ENCODE data around the gene KANSL3.
"Not testable (repeated sequence)": the region's sequence is repeated elsewhere in the genome, so short reads cannot be mapped to it uniquely, and the experiment has no call there.

KANSL3 gene

GRCh38 chr2:96578731-96579130, 59.4 kb downstream of the KANSL3 start:
- no peak for DNase-seq
- in situ Hi-C loops (cut with HindIII; ENCODE audit: low pct_ligation_motif_present, low pct_unique_long_range_greater_than_20kb, low sequenced_read_pairs): no loop called here

DNA sequence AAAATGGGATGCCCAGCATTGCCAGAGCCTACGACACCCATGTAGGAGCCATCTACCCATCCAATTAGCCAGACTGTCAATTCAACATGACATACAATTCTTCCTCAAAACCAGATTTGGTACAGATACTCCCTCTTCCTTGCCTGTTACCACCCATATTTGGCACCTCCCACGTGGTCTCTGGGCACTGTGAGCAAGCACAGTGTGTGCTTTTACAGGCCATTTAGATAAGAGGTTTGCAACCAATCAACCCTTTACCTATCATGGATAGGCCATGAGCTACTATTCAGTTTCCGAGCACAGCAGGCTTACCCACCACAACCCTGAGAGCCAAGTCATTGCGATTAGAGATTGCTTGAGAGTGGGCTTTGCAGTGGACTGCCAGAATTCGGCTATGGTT, 60.6 kb downstream of the KANSL3 start:
- DNase-seq: no peak
- in situ Hi-C loops (cut with HindIII; ENCODE audit: low pct_ligation_motif_present, low pct_unique_long_range_greater_than_20kb, low sequenced_read_pairs): no loop called here

DNA sequence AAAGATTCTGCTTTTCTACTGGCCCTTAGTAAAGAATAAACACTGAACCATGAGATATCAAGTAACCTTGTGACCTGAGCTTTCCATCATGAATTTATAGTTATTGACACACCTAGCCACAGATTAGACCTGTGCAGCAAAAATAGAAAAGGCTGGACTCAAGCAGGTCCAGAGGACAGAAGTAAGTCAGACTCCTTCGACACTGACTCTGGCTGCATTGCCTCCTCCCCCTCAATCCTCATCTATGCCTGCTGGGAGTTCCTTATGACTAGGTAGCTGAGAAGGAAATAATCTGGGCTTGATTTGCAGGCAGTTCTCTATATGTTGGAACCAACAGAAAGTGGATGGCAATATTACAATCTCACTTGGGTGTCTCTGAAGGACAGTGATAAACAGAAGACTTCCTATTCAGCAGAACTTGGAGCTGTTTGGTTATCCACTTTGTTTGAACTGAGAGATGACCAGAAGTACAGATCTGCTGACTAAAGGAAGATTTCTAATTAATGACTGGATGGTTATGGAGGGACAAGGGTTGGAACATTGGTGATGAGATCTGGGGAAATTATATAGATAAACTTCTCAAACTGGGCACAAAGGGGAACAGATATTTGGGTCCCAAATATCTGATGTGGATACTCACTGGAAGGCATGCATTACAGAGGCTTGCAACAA, 62.2 kb downstream of the KANSL3 start:
- DNase-seq: no peak
- in situ Hi-C loops (cut with HindIII; ENCODE audit: low pct_ligation_motif_present, low pct_unique_long_range_greater_than_20kb, low sequenced_read_pairs): no loop called here

GRCh38 chr2:96574364-96574763, 63.7 kb downstream of the KANSL3 start:
- no peak for DNase-seq
- in situ Hi-C loops (cut with HindIII; ENCODE audit: low pct_ligation_motif_present, low pct_unique_long_range_greater_than_20kb, low sequenced_read_pairs): no loop called here

GRCh38 chr2:96568094-96568493, 70.0 kb downstream of the KANSL3 start:
- in situ Hi-C loops (cut with HindIII; ENCODE audit: low pct_ligation_motif_present, low pct_unique_long_range_greater_than_20kb, low sequenced_read_pairs): no loop called here

GRCh38 chr2:96565111-96565510, 73.0 kb downstream of the KANSL3 start:
- no peak for DNase-seq
- in situ Hi-C loops (cut with HindIII; ENCODE audit: low pct_ligation_motif_present, low pct_unique_long_range_greater_than_20kb, low sequenced_read_pairs): no loop called here

More at GRCh38 chr2:96568094-96568493, 70.0 kb downstream of the KANSL3 start:
- DNase-seq: no peak

GRCh38 chr2:96564563-96564962, 73.5 kb downstream of the KANSL3 start:
- no peak for DNase-seq
- in situ Hi-C loops (cut with HindIII; ENCODE audit: low pct_ligation_motif_present, low pct_unique_long_range_greater_than_20kb, low sequenced_read_pairs): no loop called here

DNA sequence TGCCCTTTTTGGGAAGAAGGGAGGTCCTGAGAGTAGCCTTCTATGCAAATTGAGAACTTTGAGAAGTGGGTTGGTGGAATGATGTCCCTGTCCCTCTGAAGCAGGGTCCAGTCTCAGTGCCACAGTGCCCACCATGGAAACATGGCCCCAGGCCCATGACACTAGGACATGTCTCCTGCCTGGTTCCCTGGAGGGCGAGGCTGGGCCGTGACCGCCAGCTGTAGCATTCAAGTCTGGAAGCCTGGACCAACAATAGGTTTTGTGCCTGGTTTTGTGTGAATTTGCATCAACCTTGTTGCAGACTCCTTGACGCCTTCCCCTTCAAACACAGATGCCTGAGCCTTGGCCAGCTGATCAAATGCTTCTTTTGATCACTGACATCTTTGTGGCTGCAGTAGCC, 74.1 kb downstream of the KANSL3 start:
- DNase-seq: no peak
- in situ Hi-C loops (cut with HindIII; ENCODE audit: low pct_ligation_motif_present, low pct_unique_long_range_greater_than_20kb, low sequenced_read_pairs): no loop called here

GRCh38 chr2:96558485-96558884, 79.6 kb downstream of the KANSL3 start:
- in situ Hi-C loops (cut with HindIII; ENCODE audit: low pct_ligation_motif_present, low pct_unique_long_range_greater_than_20kb, low sequenced_read_pairs): no loop called here
- DNase-seq: no peak

DNA sequence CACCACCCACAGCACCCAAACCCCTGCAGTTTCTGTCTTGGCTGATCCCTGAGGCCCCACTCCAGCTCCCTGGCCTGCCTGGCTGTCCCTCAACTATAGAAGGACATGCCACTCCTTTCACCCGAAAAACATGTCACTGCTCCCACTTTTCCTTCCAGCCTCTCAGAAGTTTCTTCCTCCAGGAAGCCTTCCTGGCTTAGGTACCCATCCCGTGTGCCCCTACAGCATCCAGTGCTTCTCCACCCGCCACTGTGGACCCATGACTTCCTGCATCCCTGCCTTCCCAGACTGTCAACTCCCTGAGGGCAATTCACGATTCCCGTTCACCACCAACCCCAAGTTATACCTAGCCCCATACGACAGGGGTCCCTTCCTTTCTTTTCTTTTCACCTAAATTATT, 80.1 kb downstream of the KANSL3 start:
- in situ Hi-C loops (cut with HindIII; ENCODE audit: low pct_ligation_motif_present, low pct_unique_long_range_greater_than_20kb, low sequenced_read_pairs): no loop called here
- DNase-seq: no peak

DNA sequence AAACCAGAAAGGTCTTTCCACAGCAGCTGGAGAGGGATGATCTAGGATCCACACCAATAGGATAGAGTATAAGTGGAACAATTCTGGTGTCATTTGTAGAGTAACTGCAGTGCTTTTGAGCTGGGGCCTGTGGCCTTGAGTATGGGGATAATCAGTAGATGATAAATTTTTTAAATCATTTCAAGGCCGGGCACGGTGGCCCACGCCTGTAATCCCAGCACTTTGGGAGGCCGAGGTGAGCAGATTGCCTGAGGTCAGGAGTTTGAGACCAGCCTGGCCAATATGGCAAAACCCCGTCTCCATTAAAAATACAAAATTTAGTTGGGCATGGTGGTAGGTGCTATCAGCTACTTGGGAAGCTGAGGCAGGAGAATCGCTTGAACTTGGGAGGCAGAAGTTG, 80.7 kb downstream of the KANSL3 start:
- in situ Hi-C loops (cut with HindIII; ENCODE audit: low pct_ligation_motif_present, low pct_unique_long_range_greater_than_20kb, low sequenced_read_pairs): not testable (repeated sequence)

GRCh38 chr2:96556441-96557330, 81.4 kb downstream of the KANSL3 start:
- DNase-seq: peak; percentile 94

More for the DNA sequence above, 80.7 kb downstream of the KANSL3 start:
- not testable (repeated sequence) for DNase-seq

DNA sequence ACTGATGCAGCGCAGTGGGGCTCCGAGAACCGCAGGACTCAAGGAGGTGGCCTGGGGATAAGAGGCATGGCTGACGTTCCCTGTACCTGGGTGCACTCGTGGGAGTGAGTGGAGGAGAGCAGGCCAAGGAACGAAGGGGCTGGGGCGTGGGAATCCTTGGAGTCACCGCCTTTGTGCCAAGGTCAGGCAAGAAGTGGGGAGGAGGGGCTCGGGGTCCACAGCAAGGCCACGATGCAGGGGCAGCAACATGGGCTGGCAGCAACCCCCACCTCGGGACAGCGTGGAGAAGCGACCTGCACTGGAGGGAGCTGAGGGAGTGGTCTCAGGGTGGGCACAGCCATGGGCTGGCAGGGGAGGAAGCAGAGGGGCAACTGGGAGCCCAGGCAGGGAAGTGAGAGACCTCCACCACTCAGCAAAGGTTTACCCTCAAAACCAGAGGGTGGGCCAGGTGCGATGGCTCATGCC, 82.9 kb downstream of the KANSL3 start:
- in situ Hi-C loops (cut with HindIII; ENCODE audit: low pct_ligation_motif_present, low pct_unique_long_range_greater_than_20kb, low sequenced_read_pairs): no loop called here
- DNase-seq: no peak

More at GRCh38 chr2:96556441-96557330, 81.4 kb downstream of the KANSL3 start:
- in situ Hi-C loops (cut with HindIII; ENCODE audit: low pct_ligation_motif_present, low pct_unique_long_range_greater_than_20kb, low sequenced_read_pairs): no loop called here

DNA sequence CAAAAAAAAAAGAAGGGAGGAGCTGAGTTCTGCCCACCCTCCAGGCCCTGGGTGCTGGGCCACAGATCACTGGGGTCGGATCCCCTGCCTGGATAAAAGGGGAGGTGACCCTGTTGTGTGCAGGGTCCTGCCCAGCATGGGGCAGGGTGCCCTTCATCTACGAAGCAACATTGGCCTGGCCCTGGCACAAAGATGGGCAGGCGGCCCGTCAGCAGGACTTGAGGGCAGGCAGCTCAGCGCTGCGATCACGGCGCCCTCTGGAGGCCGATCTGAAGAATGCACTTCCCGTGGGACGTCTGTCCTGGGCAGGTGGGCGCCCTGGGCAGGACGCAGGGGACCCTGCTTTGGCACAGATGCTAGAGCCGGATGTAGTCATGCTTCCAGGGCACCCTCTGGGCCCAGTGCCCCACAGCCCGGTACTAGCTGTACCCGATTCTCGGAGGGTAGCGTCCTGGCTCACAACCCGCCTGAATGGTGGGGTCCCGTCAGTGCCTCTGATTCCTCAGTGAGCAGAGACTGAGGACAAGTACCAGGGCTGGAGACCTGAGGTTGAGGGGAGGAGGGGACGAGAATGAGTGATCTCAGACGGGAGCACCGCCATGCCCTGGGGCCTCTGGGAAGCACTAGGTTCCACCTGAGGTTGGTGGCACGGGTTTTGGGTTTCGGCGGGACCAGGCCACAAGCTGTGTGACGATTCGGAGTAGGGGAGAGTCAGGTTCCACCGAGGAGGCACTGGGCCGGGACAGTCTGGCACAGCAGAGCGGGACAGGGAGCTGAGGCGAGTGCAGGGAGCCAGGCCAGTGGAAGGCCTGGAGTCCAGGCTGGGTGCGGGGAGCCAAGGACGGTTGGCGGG, 83.6 kb downstream of the KANSL3 start:
- in situ Hi-C loops (cut with HindIII; ENCODE audit: low pct_ligation_motif_present, low pct_unique_long_range_greater_than_20kb, low sequenced_read_pairs): no loop called here
- peak; percentile 62 for DNase-seq

- DNase-seq; in situ Hi-C loops (cut with HindIII; ENCODE audit: low pct_ligation_motif_present, low pct_unique_long_range_greater_than_20kb, low sequenced_read_pairs): not testable (repeated sequence)
Measured at GRCh38 chr2:96553957-96554292, 84.2 kb downstream of the KANSL3 start.

GRCh38 chr2:96553176-96553956, 84.7 kb downstream of the KANSL3 start:
- no peak for DNase-seq
- in situ Hi-C loops (cut with HindIII; ENCODE audit: low pct_ligation_motif_present, low pct_unique_long_range_greater_than_20kb, low sequenced_read_pairs): no loop called here

DNA sequence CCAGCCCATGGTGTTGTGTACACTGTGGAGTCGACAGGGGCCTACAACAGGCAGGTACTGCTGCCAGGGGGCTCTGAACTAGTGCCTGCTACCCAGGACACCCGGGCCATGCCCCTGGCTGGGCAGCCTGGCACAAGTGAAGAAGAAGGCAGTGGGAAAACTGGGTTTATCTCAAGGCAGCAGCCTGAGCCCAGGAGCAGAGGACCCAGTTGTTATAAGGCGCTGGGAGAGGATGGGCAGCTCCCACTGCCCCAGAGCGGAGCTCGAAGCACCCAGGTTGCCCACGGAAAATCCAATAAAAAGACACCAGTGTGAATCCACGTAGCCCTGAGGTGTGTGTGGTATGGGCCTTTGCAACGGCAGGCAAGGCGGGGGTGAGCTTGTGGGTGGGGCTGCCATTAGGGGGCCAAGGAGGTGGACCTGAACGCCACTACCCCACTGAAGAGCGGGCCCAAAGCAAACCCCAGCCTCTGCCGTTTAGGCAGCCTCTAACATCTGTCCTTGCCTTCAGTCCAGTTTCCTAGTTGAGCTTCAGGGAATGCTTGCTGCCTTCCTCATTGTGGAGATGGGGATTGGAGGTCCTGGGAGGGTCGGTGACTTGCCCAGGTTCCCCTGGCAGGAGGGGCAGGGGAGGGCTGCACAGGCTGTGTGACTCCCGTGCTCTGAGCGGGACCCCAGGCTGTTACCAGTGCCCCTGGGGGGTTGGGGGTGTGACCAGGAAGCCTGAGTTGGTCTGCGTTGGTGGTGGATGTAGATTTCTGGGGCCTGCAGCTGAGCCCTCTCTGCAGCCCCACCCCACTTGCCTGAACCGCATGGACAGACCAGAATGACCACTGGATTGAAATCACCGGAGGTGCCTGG, 85.6 kb downstream of the KANSL3 start:
- in situ Hi-C loops (cut with HindIII; ENCODE audit: low pct_ligation_motif_present, low pct_unique_long_range_greater_than_20kb, low sequenced_read_pairs): no loop called here
- DNase-seq: no peak
